Suprapubic skin (tissue), 4 donors: ENCODE results near the gene MIA. TPM values are rescaled to one million over a fixed set of nuclear protein-coding genes. Genes with fewer than 3 reads are reported as not detected.

Source experiments
- DNase-seq, 2 donors: peaks; one replicate each; pipeline ENCODE4 v3.0.0-alpha.2; 2019; ENCODE audit warnings: low spot score in 2 of 2
- H3K27ac ChIP-seq: fragments of 200-600 bp; sonication (generic); one replicate; pipeline ENCODE4 v1.5.1; 2019
- H3K27me3 ChIP-seq: fragments of 200-600 bp; sonication (generic); one replicate; pipeline ENCODE4 v1.5.1; 2019
- H3K36me3 ChIP-seq: fragments of 200-600 bp; sonication (generic); one replicate; pipeline ENCODE4 v1.5.1; 2019
- H3K4me1 ChIP-seq: fragments of 200-600 bp; sonication (generic); one replicate; pipeline ENCODE4 v1.5.1; 2019
- H3K4me3 ChIP-seq: fragments of 200-600 bp; sonication (generic); one replicate; pipeline ENCODE4 v1.5.1; 2019; ENCODE audit warnings: mild to moderate bottlenecking
- H3K9me3 ChIP-seq: fragments of 200-600 bp; sonication (generic); one replicate; pipeline ENCODE4 v1.5.1; 2019
- EP300 ChIP-seq: sonication (generic); formaldehyde crosslinking; IDR thresholded peaks from one replicate; pipeline ENCODE4 v1.6.1; 2017; ENCODE audit warnings: antibody characterized with exemption
- POLR2A ChIP-seq, 2 donors: fragments of 450-650 bp; IDR thresholded peaks; one replicate each; pipeline ENCODE4 v1.6.1; 2017; ENCODE audit warnings: antibody characterized with exemption in 2 of 2, mild to moderate bottlenecking in 2 of 2, moderate library complexity in 2 of 2
- POLR2AphosphoS5 ChIP-seq, 3 donors: sonication (generic); formaldehyde crosslinking; IDR thresholded peaks; one replicate each; pipeline ENCODE4 v1.6.1; 2017; ENCODE audit warnings: antibody characterized with exemption in 3 of 3
- WGBS: methylation state at CpG from one replicate; pipeline ENCODE4 v1.1.5; 2018; 5-methylcytosine and 5-hydroxymethylcytosine counted together
- total RNA-seq, 4 donors: library from RNA; depleted of rRNA; stranded (reverse); fragments of >200 nt; gene quantifications; one replicate each; pipeline ENCODE4 v1.1.0, GENCODE V29; 2016
- TF ChIP-seq, protein P1 (sequence below), 2 donors: fragments of 200-600 bp in 1 of 2; fragments of 450-650 bp in 1 of 2; sonication (generic) in 1 of 2; IDR thresholded peaks; one replicate each; pipeline ENCODE4 v1.5.1; 2016 to 2019; ENCODE audit warnings: antibody characterized with exemption in 2 of 2, mild to moderate bottlenecking in 1 of 2, moderate library complexity in 1 of 2

Gene MIA
- total RNA-seq, 4 donors from 2014 or later = 4.8 to 15.1 (median 9.9) TPM

DNA sequence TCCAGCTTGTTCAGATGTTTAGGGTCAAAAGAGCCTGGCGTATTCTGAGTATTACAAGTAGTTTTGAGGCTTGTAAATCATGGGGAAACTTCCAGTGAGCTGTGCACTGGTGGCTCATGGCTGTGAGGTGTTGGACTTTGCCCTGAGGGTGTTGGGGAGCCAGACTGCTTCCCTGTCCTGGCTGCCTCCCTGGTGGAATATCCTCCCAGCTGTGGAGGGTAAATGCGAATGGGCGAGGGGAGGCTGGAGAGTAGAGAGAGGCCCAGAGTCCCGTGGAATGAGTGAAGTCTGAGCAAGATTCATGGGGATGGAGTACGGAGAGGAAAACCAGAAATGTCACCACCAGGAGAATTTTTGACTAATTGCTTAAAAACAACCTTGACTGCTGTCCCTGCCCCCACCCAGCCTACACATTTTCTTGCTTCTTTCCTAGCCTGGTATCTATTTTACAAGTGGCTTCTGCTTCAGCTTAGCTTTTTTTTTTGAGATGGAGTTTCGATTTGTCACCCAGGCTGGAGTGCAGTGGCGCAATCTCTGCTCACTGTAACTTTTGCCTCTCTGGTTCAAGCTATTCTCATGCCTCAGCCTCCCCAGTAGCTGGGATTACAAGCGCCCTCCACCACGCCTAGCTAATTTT lies 20.6 kb upstream of the MIA start:
- Histone ChIP-seq H3K27ac (no peak overlapping the region), H3K27me3 (no peaks in the 10 kb centered on the region), H3K4me1 (peaks cover 57% of the 10 kb centered on the region), H3K4me3 (no peak overlapping the region), H3K9me3 (no peaks in the 10 kb centered on the region), H3K36me3 (peaks cover 25% of the 10 kb centered on the region)
- DNase-seq = no peak
- TF ChIP-seq POLR2AphosphoS5 (IDR thresholded peaks at IDR 0.05) = no peak
- TF ChIP-seq, protein P1, sequence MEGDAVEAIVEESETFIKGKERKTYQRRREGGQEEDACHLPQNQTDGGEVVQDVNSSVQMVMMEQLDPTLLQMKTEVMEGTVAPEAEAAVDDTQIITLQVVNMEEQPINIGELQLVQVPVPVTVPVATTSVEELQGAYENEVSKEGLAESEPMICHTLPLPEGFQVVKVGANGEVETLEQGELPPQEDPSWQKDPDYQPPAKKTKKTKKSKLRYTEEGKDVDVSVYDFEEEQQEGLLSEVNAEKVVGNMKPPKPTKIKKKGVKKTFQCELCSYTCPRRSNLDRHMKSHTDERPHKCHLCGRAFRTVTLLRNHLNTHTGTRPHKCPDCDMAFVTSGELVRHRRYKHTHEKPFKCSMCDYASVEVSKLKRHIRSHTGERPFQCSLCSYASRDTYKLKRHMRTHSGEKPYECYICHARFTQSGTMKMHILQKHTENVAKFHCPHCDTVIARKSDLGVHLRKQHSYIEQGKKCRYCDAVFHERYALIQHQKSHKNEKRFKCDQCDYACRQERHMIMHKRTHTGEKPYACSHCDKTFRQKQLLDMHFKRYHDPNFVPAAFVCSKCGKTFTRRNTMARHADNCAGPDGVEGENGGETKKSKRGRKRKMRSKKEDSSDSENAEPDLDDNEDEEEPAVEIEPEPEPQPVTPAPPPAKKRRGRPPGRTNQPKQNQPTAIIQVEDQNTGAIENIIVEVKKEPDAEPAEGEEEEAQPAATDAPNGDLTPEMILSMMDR (IDR thresholded peaks at IDR 0.05) = no peak
- TF ChIP-seq EP300 = no peak
- TF ChIP-seq POLR2A (IDR thresholded peaks at IDR 0.05) = no peak
- WGBS = 75% methylated on average over 9 of the region's 9 CpGs

DNA sequence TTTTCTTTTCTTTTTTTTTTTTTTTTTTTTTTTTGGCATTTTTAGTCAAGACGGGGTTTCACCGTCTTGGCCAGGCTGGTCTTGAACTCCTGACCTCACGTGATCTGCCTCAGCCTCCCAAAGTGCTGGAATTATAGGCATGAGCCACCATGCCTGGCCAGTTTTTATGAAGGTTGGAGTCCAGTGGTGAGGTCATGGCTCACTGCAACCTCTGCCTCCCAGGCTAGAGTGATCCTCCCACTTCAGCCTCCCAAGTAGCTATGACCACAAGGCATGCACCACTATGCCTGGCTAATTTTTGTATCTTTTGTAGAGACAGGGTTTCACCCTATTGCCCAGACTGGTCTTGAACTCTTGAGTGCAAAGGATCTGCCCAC lies 20.1 kb upstream of the MIA start:
- Histone ChIP-seq H3K36me3 (peaks cover 30% of the 10 kb centered on the region), H3K4me3 (no peak overlapping the region), H3K27me3 (no peaks in the 10 kb centered on the region), H3K4me1 (peaks cover 53% of the 10 kb centered on the region), H3K9me3 (no peaks in the 10 kb centered on the region), H3K27ac (no peak overlapping the region)
- no peak for DNase-seq
- TF ChIP-seq, protein P1 (IDR thresholded peaks at IDR 0.05) = no peak
- no peak for TF ChIP-seq EP300
- 90% methylated on average over 3 of the region's 3 CpGs for WGBS

DNA sequence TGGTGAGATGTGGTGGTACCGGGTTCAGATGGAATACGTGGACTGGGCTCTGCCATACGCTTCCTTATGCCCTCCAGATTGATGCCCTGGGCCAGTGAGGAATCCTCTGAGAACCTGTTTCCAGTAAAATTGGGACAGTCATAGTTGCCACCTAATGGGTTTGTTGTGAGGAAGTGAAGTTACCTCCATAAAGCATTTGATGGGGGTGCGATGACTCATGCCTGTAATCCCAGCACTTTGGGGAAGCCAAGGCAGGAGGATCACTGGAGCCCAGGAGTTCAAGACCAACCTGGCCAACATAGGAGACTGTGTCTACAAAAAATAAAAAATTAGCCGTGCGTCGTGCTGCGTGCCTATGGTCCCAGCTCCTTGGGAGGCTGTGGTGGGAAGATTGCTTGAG lies 19.5 kb upstream of the MIA start:
- no peak for DNase-seq
- Histone ChIP-seq H3K9me3 (no peaks in the 10 kb centered on the region), H3K27me3 (no peaks in the 10 kb centered on the region), H3K4me1 (peaks cover 53% of the 10 kb centered on the region), H3K36me3 (peaks cover 35% of the 10 kb centered on the region), H3K4me3 (no peak overlapping the region), H3K27ac (no peak overlapping the region)
- WGBS = 97% methylated on average over 5 of the region's 8 CpGs
- no peak for TF ChIP-seq POLR2A (IDR thresholded peaks at IDR 0.05)
- TF ChIP-seq EP300 = no peak
- TF ChIP-seq POLR2AphosphoS5 (IDR thresholded peaks at IDR 0.05) = no peak
- TF ChIP-seq, protein P1 (IDR thresholded peaks at IDR 0.05) = no peak

DNA sequence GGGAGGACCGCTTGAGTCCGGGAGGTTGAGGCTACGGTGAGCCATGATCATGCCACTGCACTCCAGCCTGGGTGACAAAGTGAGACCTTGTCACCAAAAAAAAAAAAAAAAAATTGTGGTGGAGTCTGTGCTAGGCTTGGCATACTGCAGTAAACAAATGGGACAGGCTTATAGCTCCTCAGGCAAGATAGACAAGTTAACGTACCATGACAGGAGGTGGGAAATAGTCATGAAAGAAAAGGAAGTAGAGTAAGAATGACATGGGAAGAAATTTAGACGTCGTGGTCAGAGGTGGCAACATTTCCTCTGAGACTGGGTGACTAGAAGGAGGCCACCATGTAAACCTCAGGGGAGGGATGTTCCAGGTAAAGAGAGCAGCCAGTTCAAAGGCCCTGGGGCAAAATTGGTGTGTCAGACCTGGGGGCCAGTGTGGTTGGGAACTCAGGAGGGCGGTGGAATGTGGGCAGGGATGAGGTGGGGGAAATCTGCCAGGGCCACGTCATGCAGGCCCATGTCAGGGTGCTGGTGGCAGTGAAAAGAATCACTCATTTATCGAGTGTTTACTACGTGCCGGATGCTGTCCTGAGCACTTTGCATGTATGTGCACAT lies 18.7 kb upstream of the MIA start:
- peaks cover 50% of the 10 kb centered on the region for H3K4me1 ChIP-seq
- no peak overlapping the region for H3K27ac ChIP-seq
- H3K9me3 ChIP-seq = no peaks in the 10 kb centered on the region
- DNase-seq = no peak
- no peak for TF ChIP-seq EP300
- no peak for TF ChIP-seq POLR2AphosphoS5 (IDR thresholded peaks at IDR 0.05)
- TF ChIP-seq, protein P1 (IDR thresholded peaks at IDR 0.05) = no peak
- no peak for TF ChIP-seq POLR2A (IDR thresholded peaks at IDR 0.05)
- H3K36me3 ChIP-seq = peaks cover 43% of the 10 kb centered on the region
- H3K27me3 ChIP-seq = no peaks in the 10 kb centered on the region
- no peak overlapping the region for H3K4me3 ChIP-seq
- 64% methylated on average over 10 of the region's 11 CpGs for WGBS

DNA sequence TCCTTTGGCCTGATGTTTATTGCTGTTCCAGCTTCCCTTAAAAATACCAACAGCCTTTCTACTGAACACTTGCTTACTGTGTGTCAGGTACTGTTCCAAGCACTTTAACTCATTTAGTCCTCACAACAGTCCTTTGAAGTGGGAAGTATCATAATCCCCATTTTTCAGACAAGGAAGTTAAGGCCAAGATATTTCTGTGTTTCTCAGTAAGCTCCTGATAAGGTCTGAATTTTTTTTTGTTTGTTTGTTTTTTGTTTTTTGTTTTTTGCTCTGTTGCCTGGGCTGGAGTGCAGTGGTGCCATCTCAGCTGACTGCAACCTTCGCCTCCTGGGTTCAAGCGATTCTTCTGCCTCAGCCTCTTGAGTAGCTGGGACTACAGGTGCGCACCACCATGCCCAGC lies 16.8 kb upstream of the MIA start:
- Histone ChIP-seq H3K4me1 (peaks cover 35% of the 10 kb centered on the region), H3K27ac (no peak overlapping the region), H3K4me3 (no peak overlapping the region), H3K27me3 (no peaks in the 10 kb centered on the region), H3K9me3 (no peaks in the 10 kb centered on the region), H3K36me3 (peaks cover 62% of the 10 kb centered on the region)
- TF ChIP-seq POLR2AphosphoS5 (IDR thresholded peaks at IDR 0.05) = no peak
- TF ChIP-seq, protein P1 (IDR thresholded peaks at IDR 0.05) = no peak
- TF ChIP-seq EP300 = no peak
- no peak for TF ChIP-seq POLR2A (IDR thresholded peaks at IDR 0.05)
- no peak for DNase-seq
- WGBS = 98% methylated on average over 3 of the region's 3 CpGs
